GM15510 (cell line): ENCODE data around the gene AKAP3.

Source experiments
- POLR2A ChIP-seq: IDR thresholded peaks from 3 replicates; pipeline ENCODE4 v1.6.1; 2011; ENCODE audit warnings: borderline replicate concordance; ENCODE audit not compliant: insufficient read length; ENCODE audit errors: extremely low read depth

Gene AKAP3

GRCh38 chr12:4648501-4649357, at the start of gene AKAP3, which contains the start of gene NDUFA9:
TSS of gene AKAP3 (minus strand) at chr12:4649051. CDS start at chr12:4638196, 10,855 bp downstream.
TSS of gene NDUFA9 (plus strand) at chr12:4649114. CDS start at chr12:4649127, 13 bp downstream.
- peak; percentile 85 for TF ChIP-seq POLR2A

- no peak for TF ChIP-seq POLR2A
Observed at GRCh38 chr12:4690760-4691159, 41.9 kb upstream of the AKAP3 start.

GRCh38 chr12:4685317-4685716, 36.5 kb upstream of the AKAP3 start:
- TF ChIP-seq POLR2A, result no peak

- TF ChIP-seq POLR2A, result no peak
Observed at GRCh38 chr12:4681732-4682131, 32.9 kb upstream of the AKAP3 start.

- no peak for TF ChIP-seq POLR2A
Observed at GRCh38 chr12:4679711-4680110, 30.9 kb upstream of the AKAP3 start.

GRCh38 chr12:4665236-4665635, 16.4 kb upstream of the AKAP3 start:
- TF ChIP-seq POLR2A, result no peak

GRCh38 chr12:4663971-4664505, 15.2 kb upstream of the AKAP3 start:
- TF ChIP-seq POLR2A, result no peak

- no peak for TF ChIP-seq POLR2A
Observed at GRCh38 chr12:4653691-4654090, 4.8 kb upstream of the AKAP3 start.

- TF ChIP-seq POLR2A, result no peak
Observed at GRCh38 chr12:4653257-4653656, 4.4 kb upstream of the AKAP3 start.

- TF ChIP-seq POLR2A, result no peak
Observed at GRCh38 chr12:4649358-4649661, 459 bp upstream of the AKAP3 start.

- TF ChIP-seq POLR2A, result no peak
Observed at GRCh38 chr12:4648104-4648500, 749 bp downstream of the AKAP3 start.

GRCh38 chr12:4645023-4645422, 3.8 kb downstream of the AKAP3 start:
- TF ChIP-seq POLR2A, result no peak

- no peak for TF ChIP-seq POLR2A
Observed at GRCh38 chr12:4643747-4644146, 5.1 kb downstream of the AKAP3 start.

GRCh38 chr12:4630262-4630661, 18.6 kb downstream of the AKAP3 start:
- TF ChIP-seq POLR2A, result no peak

- TF ChIP-seq POLR2A, result no peak
Observed at GRCh38 chr12:4628406-4628805, 20.4 kb downstream of the AKAP3 start.

- no peak for TF ChIP-seq POLR2A
Observed at GRCh38 chr12:4626543-4626942, 22.3 kb downstream of the AKAP3 start.

GRCh38 chr12:4621511-4621910, 27.3 kb downstream of the AKAP3 start:
- TF ChIP-seq POLR2A, result no peak

GRCh38 chr12:4615667-4616066, 33.2 kb downstream of the AKAP3 start:
- TF ChIP-seq POLR2A, result no peak

- no peak for TF ChIP-seq POLR2A
Observed at GRCh38 chr12:4610481-4610880, 38.4 kb downstream of the AKAP3 start.
